Hepatocyte (in vitro differentiated cells): ENCODE results near the gene LINS1. TPM values are rescaled to one million over a fixed set of nuclear protein-coding genes. Genes with fewer than 3 reads are reported as not detected.
"Not testable (repeated sequence)": the region's sequence is repeated elsewhere in the genome, so short reads cannot be mapped to it uniquely, and the experiment has no call there.

Experiments
- DNase-seq: peaks from one replicate; pipeline ENCODE4 v3.0.0-alpha.2; 2016; ENCODE audit warnings: low spot score
- H2AFZ ChIP-seq: fragments of 200-600 bp; sonication (generic); 2 replicates; pipeline ENCODE4 v1.6.0; 2016; ENCODE audit warnings: antibody characterized with exemption, mild to moderate bottlenecking
- H3K27ac ChIP-seq: fragments of 200-600 bp; sonication (generic); 2 replicates; pipeline ENCODE4 v1.5.1; 2016; ENCODE audit warnings: mild to moderate bottlenecking
- H3K27me3 ChIP-seq: fragments of 200-600 bp; sonication (generic); 2 replicates; pipeline ENCODE4 v1.6.1; 2016
- H3K36me3 ChIP-seq: fragments of 200-600 bp; sonication (generic); replicated peaks from 2 replicates; pipeline ENCODE4 v1.5.1; 2016; ENCODE audit warnings: low read depth; ENCODE audit not compliant: insufficient read depth
- H3K4me1 ChIP-seq: fragments of 200-600 bp; sonication (generic); 2 replicates; pipeline ENCODE4 v1.5.1; 2016; ENCODE audit warnings: mild to moderate bottlenecking, moderate library complexity; ENCODE audit not compliant: insufficient read depth
- H3K4me2 ChIP-seq: fragments of 200-600 bp; sonication (generic); 2 replicates; pipeline ENCODE4 v1.6.0; 2016
- H3K4me3 ChIP-seq: fragments of 200-600 bp; sonication (generic); 2 replicates; pipeline ENCODE4 v1.5.1; 2016; ENCODE audit warnings: mild to moderate bottlenecking
- H3K79me2 ChIP-seq: fragments of 200-600 bp; sonication (generic); 2 replicates; pipeline ENCODE4 v1.6.0; 2017; ENCODE audit warnings: mild to moderate bottlenecking
- H3K9me2 ChIP-seq: fragments of 200-600 bp; sonication (generic); replicated peaks from 2 replicates; pipeline ENCODE4 v1.6.0; 2017; ENCODE audit warnings: mild to moderate bottlenecking; ENCODE audit not compliant: insufficient read depth
- H3K9me3 ChIP-seq: fragments of 200-600 bp; sonication (generic); 2 replicates; pipeline ENCODE4 v1.5.1; 2016; ENCODE audit warnings: low read depth, mild to moderate bottlenecking
- H4K20me1 ChIP-seq: fragments of 200-600 bp; sonication (generic); 2 replicates; pipeline ENCODE4 v1.6.0; 2016; ENCODE audit warnings: mild to moderate bottlenecking; ENCODE audit not compliant: insufficient read depth, poor library complexity, severe bottlenecking
- CTCF ChIP-seq: fragments of 200-600 bp; sonication (generic); IDR thresholded peaks from 2 replicates; pipeline ENCODE4 v1.5.1; 2016; ENCODE audit warnings: antibody characterized with exemption, mild to moderate bottlenecking; ENCODE audit not compliant: poor library complexity
- EZH2 ChIP-seq: fragments of 200-600 bp; sonication (generic); IDR thresholded peaks from 2 replicates; pipeline ENCODE4 v1.6.1; 2016; ENCODE audit warnings: antibody characterized with exemption, mild to moderate bottlenecking, borderline replicate concordance
- EZH2phosphoT487 ChIP-seq: fragments of 200-600 bp; sonication (generic); IDR thresholded peaks from one replicate; pipeline ENCODE4 v1.6.1; 2018; ENCODE audit warnings: antibody characterized with exemption, mild to moderate bottlenecking, low read depth, moderate library complexity; ENCODE audit not compliant: unreplicated experiment, severe bottlenecking
- WGBS: methylation state at CpG from one replicate; pipeline ENCODE4 v1.1.6; 2016; ENCODE audit warnings: low lambda C conversion rate; ENCODE audit errors: missing lambda C conversion rate; 5-methylcytosine and 5-hydroxymethylcytosine counted together
- polyA plus RNA-seq: library from polyadenylated mRNA; unstranded; fragments of >200 nt; fragmentation: Nextera tagmentation; extraction: Ambion mirVana; gene quantifications from 2 replicates; pipeline ENCODE4 v1.2.1, GENCODE V29; 2016
- total RNA-seq: library from RNA; depleted of rRNA; stranded (reverse); fragments of >200 nt; gene quantifications from 2 replicates; pipeline ENCODE4 v1.2.3, GENCODE V29; 2014

Gene LINS1
- total and polyA plus RNA-seq, 2 experiments from 2014 or later = 8.1 to 26.3 TPM

GRCh38 chr15:100591835-100592234, 10.1 kb downstream of the LINS1 start:
- no peak overlapping the region for H2AFZ ChIP-seq
- no peaks in the 10 kb centered on the region for H3K36me3 ChIP-seq
- H3K4me3 ChIP-seq = no peak overlapping the region
- H3K9me2 ChIP-seq = no peaks in the 10 kb centered on the region
- H3K9me3 ChIP-seq = peaks cover 20% of the 10 kb centered on the region
- H3K4me2 ChIP-seq = no peak overlapping the region
- H3K27ac ChIP-seq = no peak overlapping the region
- WGBS = 50% methylated on average over 2 of the region's 2 CpGs
- no peak for TF ChIP-seq CTCF
- no peak for TF ChIP-seq EZH2phosphoT487
- no peak for TF ChIP-seq EZH2
- no peak for DNase-seq
- H3K79me2 ChIP-seq = peaks cover 74% of the 10 kb centered on the region
- H3K27me3 ChIP-seq = no peaks in the 10 kb centered on the region
- no peaks in the 10 kb centered on the region for H3K4me1 ChIP-seq
- H4K20me1 ChIP-seq = no peaks in the 10 kb centered on the region

- H2AFZ ChIP-seq, DNase-seq, H3K4me1 ChIP-seq, H3K4me3 ChIP-seq, H3K36me3 ChIP-seq, H3K9me2 ChIP-seq, H3K27me3 ChIP-seq, H4K20me1 ChIP-seq, H3K4me2 ChIP-seq, H3K27ac ChIP-seq: not testable (repeated sequence)
- Histone ChIP-seq H3K9me3 (peaks cover 20% of the 10 kb centered on the region), H3K79me2 (peaks cover 68% of the 10 kb centered on the region)
- 97% methylated on average over 2 of the region's 2 CpGs for WGBS
Observed at GRCh38 chr15:100591163-100591562, 10.8 kb downstream of the LINS1 start.

- Histone ChIP-seq H3K79me2 (peaks cover 46% of the 10 kb centered on the region), H3K9me2 (no peaks in the 10 kb centered on the region), H3K4me2 (no peak overlapping the region), H3K27me3 (no peaks in the 10 kb centered on the region), H3K4me1 (no peaks in the 10 kb centered on the region), H2AFZ (no peak overlapping the region), H4K20me1 (no peaks in the 10 kb centered on the region), H3K27ac (no peak overlapping the region), H3K4me3 (no peak overlapping the region), H3K9me3 (peaks cover 20% of the 10 kb centered on the region), H3K36me3 (no peaks in the 10 kb centered on the region)
- no peak for DNase-seq
- TF ChIP-seq CTCF = no peak
- TF ChIP-seq EZH2 = no peak
- no peak for TF ChIP-seq EZH2phosphoT487
- 91% methylated on average over 1 of the region's 1 CpG for WGBS
Observed at GRCh38 chr15:100588638-100589242, 13.2 kb downstream of the LINS1 start.

GRCh38 chr15:100580414-100580813, 21.6 kb downstream of the LINS1 start:
- Histone ChIP-seq H3K36me3 (no peaks in the 10 kb centered on the region), H3K27ac (no peak overlapping the region), H3K4me1 (no peaks in the 10 kb centered on the region), H3K4me3 (no peak overlapping the region), H3K79me2 (no peaks in the 10 kb centered on the region), H3K9me3 (no peaks in the 10 kb centered on the region), H3K27me3 (no peaks in the 10 kb centered on the region), H3K4me2 (no peak overlapping the region), H2AFZ (no peak overlapping the region), H3K9me2 (no peaks in the 10 kb centered on the region), H4K20me1 (no peaks in the 10 kb centered on the region)
- DNase-seq = no peak
- TF ChIP-seq EZH2 (no peak), CTCF (no peak), EZH2phosphoT487 (no peak)
- WGBS = 95% methylated on average over 4 of the region's 4 CpGs
